Loucy (cell line): ENCODE measurements around the gene ZNF432.
"Not testable (repeated sequence)": the region's sequence is repeated elsewhere in the genome, so short reads cannot be mapped to it uniquely, and the experiment has no call there.

ENCODE experiments used
- H2AFZ ChIP-seq: fragments of 200-600 bp; sonication (generic); 2 replicates; pipeline ENCODE4 v1.6.0; 2016; ENCODE audit warnings: antibody characterized with exemption, mild to moderate bottlenecking, low read length, moderate library complexity
- H3F3A ChIP-seq: fragments of 200-600 bp; 2 replicates; pipeline ENCODE4 v1.6.0; 2016; ENCODE audit warnings: antibody characterized with exemption, low read depth, mild to moderate bottlenecking
- H3K27me3 ChIP-seq: fragments of 200-600 bp; sonication (generic); 2 replicates; pipeline ENCODE4 v1.6.1; 2014; ENCODE audit warnings: low read length, mild to moderate bottlenecking; ENCODE audit not compliant: insufficient read depth, poor library complexity, severe bottlenecking
- H3K36me3 ChIP-seq: fragments of 200-600 bp; sonication (generic); 2 replicates; pipeline ENCODE4 v1.6.1; 2016; ENCODE audit warnings: low read length; ENCODE audit not compliant: insufficient read depth
- H3K4me1 ChIP-seq: fragments of 200-600 bp; sonication (generic); 2 replicates; pipeline ENCODE4 v1.5.1; 2014; ENCODE audit warnings: low read length, mild to moderate bottlenecking; ENCODE audit not compliant: insufficient read depth, poor library complexity, severe bottlenecking
- H3K4me2 ChIP-seq: fragments of 200-600 bp; sonication (generic); 2 replicates; pipeline ENCODE4 v1.6.0; 2014; ENCODE audit warnings: antibody characterized with exemption, low read length, low read depth, mild to moderate bottlenecking; ENCODE audit not compliant: poor library complexity, severe bottlenecking
- H3K4me3 ChIP-seq: fragments of 200-600 bp; sonication (generic); 2 replicates; pipeline ENCODE4 v1.5.1; 2014; ENCODE audit warnings: low read length, mild to moderate bottlenecking, mixed read lengths; ENCODE audit not compliant: poor library complexity, severe bottlenecking
- H3K79me2 ChIP-seq: fragments of 200-600 bp; sonication (generic); 2 replicates; pipeline ENCODE4 v1.6.1; 2014; ENCODE audit warnings: low read length; ENCODE audit not compliant: insufficient read depth
- H3K9ac ChIP-seq: fragments of 200-600 bp; sonication (generic); 2 replicates; pipeline ENCODE4 v1.6.0; 2014; ENCODE audit warnings: mild to moderate bottlenecking, low read depth, low read length, moderate library complexity; ENCODE audit not compliant: poor library complexity, severe bottlenecking
- H3K9me2 ChIP-seq: fragments of 200-600 bp; sonication (generic); replicated peaks from 2 replicates; pipeline ENCODE4 v1.6.1; 2016; ENCODE audit warnings: low read depth, low read length, mixed read lengths
- H3K9me3 ChIP-seq: fragments of 200-600 bp; sonication (generic); 2 replicates; pipeline ENCODE4 v1.6.1; 2014; ENCODE audit warnings: mild to moderate bottlenecking, antibody characterized with exemption, low read length, low read depth; ENCODE audit not compliant: insufficient read depth
- H4K20me1 ChIP-seq: fragments of 200-600 bp; sonication (generic); 2 replicates; pipeline ENCODE4 v1.6.0; 2014; ENCODE audit warnings: antibody characterized with exemption, low read length, mild to moderate bottlenecking; ENCODE audit not compliant: insufficient read depth, poor library complexity, severe bottlenecking
- CTCF ChIP-seq: fragments of 200-600 bp; sonication (generic); conservative IDR thresholded peaks from 2 replicates; pipeline ENCODE4 v1.5.1; 2014; ENCODE audit warnings: mild to moderate bottlenecking, antibody characterized with exemption, low read length
- EZH2phosphoT487 ChIP-seq: fragments of 200-600 bp; IDR thresholded peaks from 2 replicates; pipeline ENCODE4 v1.6.1; 2018; ENCODE audit warnings: antibody characterized with exemption, mild to moderate bottlenecking, moderate library complexity, borderline replicate concordance

ZNF432 gene

GRCh38 chr19:52048555-52049501 is at the start of gene ZNF432:
TSS of gene ZNF432 (minus strand) at chr19:52048838. CDS start at chr19:52046868, 1,970 bp downstream.
- H2AFZ ChIP-seq = peak within 1 kb of the TSS; percentile 96
- H3K4me2 ChIP-seq = peak within 1 kb of the TSS; percentile 88
- no peaks in the 10 kb centered on the region for H3F3A ChIP-seq
- no peaks in the 10 kb centered on the region for H3K9me2 ChIP-seq
- TF ChIP-seq EZH2phosphoT487 (no peak), CTCF (no peak)
- H3K27me3 ChIP-seq = no peaks in the 10 kb centered on the region
- peak within 1 kb of the TSS; percentile 88 for H3K4me3 ChIP-seq
- no peaks in the 10 kb centered on the region for H3K36me3 ChIP-seq
- no peaks in the 10 kb centered on the region; the same call in 1 of the 2 replicates for H3K9me3 ChIP-seq
- H3K4me1 ChIP-seq = peaks cover 35% of the 10 kb centered on the region
- peak within 1 kb of the TSS; percentile 86 for H3K9ac ChIP-seq
- H4K20me1 ChIP-seq = no peaks in the 10 kb centered on the region
- peaks cover 28% of the 10 kb centered on the region for H3K79me2 ChIP-seq

DNA sequence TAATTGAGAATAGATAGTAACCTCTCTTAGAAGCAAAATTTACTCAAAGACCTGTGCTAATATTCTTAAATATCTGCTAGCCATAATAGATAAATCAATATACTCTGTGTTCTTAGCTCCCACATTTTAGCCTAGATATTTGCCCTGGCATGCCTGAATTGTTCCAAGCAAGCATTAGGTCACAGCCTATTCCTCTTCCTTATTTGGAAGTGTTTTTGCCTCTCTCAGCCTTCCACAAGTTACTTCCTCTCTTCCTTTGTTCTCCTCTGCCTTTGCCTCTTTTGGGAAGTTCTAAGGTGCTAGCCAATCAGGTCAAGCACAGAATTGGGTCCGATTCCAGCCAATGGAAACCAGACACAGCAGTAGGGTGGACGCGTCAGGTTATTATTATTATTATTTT is 47.8 kb upstream of the ZNF432 start:
- peaks cover 37% of the 10 kb centered on the region; the same call in 1 of the 2 replicates for H3K79me2 ChIP-seq
- not testable (repeated sequence) for H3K9ac ChIP-seq, H2AFZ ChIP-seq, H3K9me3 ChIP-seq, H3F3A ChIP-seq, H3K27me3 ChIP-seq, H3K4me1 ChIP-seq, H3K4me3 ChIP-seq, H3K4me2 ChIP-seq, H4K20me1 ChIP-seq, H3K9me2 ChIP-seq, H3K36me3 ChIP-seq

GRCh38 chr19:52095172-52096014 is 46.8 kb upstream of the ZNF432 start, which contains the start of gene ZNF841:
TSS of gene ZNF841 (minus strand) at chr19:52095765. CDS start at chr19:52084801, 10,964 bp downstream.
- Histone ChIP-seq H3K4me3 (peak within 1 kb of the TSS; percentile 78), H3K9me3 (peaks cover 14% of the 10 kb centered on the region; the same call in 1 of the 2 replicates)
- TF ChIP-seq CTCF = no peak
- no peak for TF ChIP-seq EZH2phosphoT487

More at GRCh38 chr19:52095172-52096014, 46.8 kb upstream of the ZNF432 start, which contains the start of gene ZNF841:
- Histone ChIP-seq H3K27me3 (no peaks in the 10 kb centered on the region), H3K79me2 (peaks cover 37% of the 10 kb centered on the region; the same call in 1 of the 2 replicates), H3F3A (no peaks in the 10 kb centered on the region), H4K20me1 (no peaks in the 10 kb centered on the region), H2AFZ (peak within 1 kb of the TSS; percentile 59), H3K36me3 (0 out of 2 replicates have a peak, but pooled peaks cover 5% of the 10 kb centered on the region), H3K9me2 (no peaks in the 10 kb centered on the region), H3K4me2 (peak within 1 kb of the TSS; percentile 66), H3K4me1 (no peaks in the 10 kb centered on the region), H3K9ac (peak within 1 kb of the TSS; percentile 74)
